CD14-positive monocyte (primary cell): Measurements from ENCODE around the gene MED13L. TPM values are rescaled to one million over a fixed set of nuclear protein-coding genes. Genes with fewer than 3 reads are reported as not detected.

Experiments
- DNase-seq, 3 donors: peaks; one replicate each; pipeline ENCODE4 v3.0.0-alpha.2; 2011 to 2022
- H2AFZ ChIP-seq: 2 replicates; pipeline ENCODE4 v1.6.0; 2012; ENCODE audit warnings: mild to moderate bottlenecking, low read depth, low read length, inconsistent platforms; ENCODE audit not compliant: insufficient read depth, poor library complexity, severe bottlenecking
- H3K27ac ChIP-seq, 2 donors: 1 replicate in 1 of 2; 2 replicates in 1 of 2; pipeline ENCODE4 v1.5.1; 2012 to 2013; ENCODE audit warnings: low read length in 2 of 2, control low read depth in 1 of 2, inconsistent platforms in 1 of 2, low read depth in 1 of 2, mild to moderate bottlenecking in 1 of 2
- H3K27me3 ChIP-seq, 2 donors: one replicate each; pipeline versions ENCODE4 v1.6.0 to v1.6.1; 2011 to 2013; ENCODE audit warnings: low read length in 2 of 2; ENCODE audit not compliant: control insufficient read depth in 2 of 2, insufficient read depth in 2 of 2
- H3K36me3 ChIP-seq, 2 donors: replicated peaks in 1 of 2; 1 replicate in 1 of 2; 2 replicates in 1 of 2; pipeline versions ENCODE4 v1.5.1 to v1.6.1; 2012 to 2013; ENCODE audit warnings: low read length in 2 of 2, control low read depth in 1 of 2, inconsistent platforms in 1 of 2, mild to moderate bottlenecking in 1 of 2; ENCODE audit not compliant: insufficient read depth in 2 of 2, control insufficient read depth in 1 of 2
- H3K4me1 ChIP-seq, 2 donors: 1 replicate in 1 of 2; 2 replicates in 1 of 2; pipeline versions ENCODE4 v1.5.1 to v1.6.1; 2012 to 2013; ENCODE audit warnings: low read length in 2 of 2, control low read depth in 1 of 2, inconsistent platforms in 1 of 2, mild to moderate bottlenecking in 1 of 2, moderate library complexity in 1 of 2; ENCODE audit not compliant: insufficient read depth in 2 of 2, control insufficient read depth in 1 of 2
- H3K4me2 ChIP-seq: replicated peaks from 2 replicates; pipeline ENCODE3; 2012; ENCODE audit warnings: low read length, moderate library complexity, mild to moderate bottlenecking; ENCODE audit not compliant: poor library complexity, severe bottlenecking; ENCODE audit errors: extremely low read depth
- H3K4me3 ChIP-seq, 3 experiments: fragments of 200-600 bp in 1 of 3; sonication (generic) in 1 of 3; replicated peaks in 1 of 3; 1 replicate in 2 of 3; 2 replicates in 1 of 3; pipeline ENCODE4 v1.5.1; 2011 to 2013; ENCODE audit warnings: low read length in 3 of 3, mild to moderate bottlenecking in 3 of 3, control low read depth in 2 of 3, low read depth in 2 of 3, inconsistent platforms in 1 of 3, moderate library complexity in 1 of 3
- H3K79me2 ChIP-seq: 2 replicates; pipeline ENCODE4 v1.6.0; 2012; ENCODE audit warnings: mild to moderate bottlenecking, control low read depth, inconsistent platforms, low read length, moderate library complexity; ENCODE audit not compliant: insufficient read depth
- H3K9ac ChIP-seq: 2 replicates; pipeline ENCODE4 v1.6.0; 2017; ENCODE audit warnings: low read length, mild to moderate bottlenecking; ENCODE audit not compliant: insufficient read depth, poor library complexity, severe bottlenecking
- H3K9me3 ChIP-seq, 2 donors: replicated peaks in 1 of 2; 1 replicate in 1 of 2; 2 replicates in 1 of 2; pipeline versions ENCODE4 v1.5.1 to v1.6.1; 2012 to 2013; ENCODE audit warnings: low read length in 2 of 2, control low read depth in 1 of 2; ENCODE audit not compliant: control insufficient read depth in 1 of 2, insufficient read depth in 1 of 2
- H4K20me1 ChIP-seq: 2 replicates; pipeline ENCODE4 v1.6.0; 2012; ENCODE audit warnings: mild to moderate bottlenecking, low read length, control low read depth, moderate library complexity; ENCODE audit not compliant: insufficient read depth
- H3K27ac Mint-ChIP-seq, 7 donors: one replicate each; pipeline ENCODE4 v1.8.0; 2020; ENCODE audit warnings: mild to moderate bottlenecking in 7 of 7, mixed read lengths in 7 of 7, moderate library complexity in 6 of 7, inconsistent platforms in 2 of 7
- H3K27me3 Mint-ChIP-seq, 3 donors: one replicate each; pipeline ENCODE4 v1.8.0; 2021 to 2022; ENCODE audit warnings: low read depth in 3 of 3, mild to moderate bottlenecking in 3 of 3, mixed read lengths in 3 of 3, moderate library complexity in 3 of 3, inconsistent platforms in 1 of 3
- H3K36me3 Mint-ChIP-seq, 2 donors: one replicate each; pipeline ENCODE4 v1.8.0; 2020; ENCODE audit warnings: mixed read lengths in 2 of 2, inconsistent platforms in 1 of 2, mild to moderate bottlenecking in 1 of 2
- H3K4me1 Mint-ChIP-seq: one replicate; pipeline ENCODE4 v1.8.0; 2020; ENCODE audit warnings: mild to moderate bottlenecking, mixed read lengths
- H3K4me3 Mint-ChIP-seq, 2 donors: one replicate each; pipeline ENCODE4 v1.8.0; 2020; ENCODE audit warnings: mild to moderate bottlenecking in 2 of 2, mixed read lengths in 2 of 2, moderate library complexity in 1 of 2
- H3K9me3 Mint-ChIP-seq, 7 donors: one replicate each; pipeline ENCODE4 v1.8.0; 2020 to 2022; ENCODE audit warnings: mixed read lengths in 7 of 7, mild to moderate bottlenecking in 6 of 7, moderate library complexity in 6 of 7, inconsistent platforms in 2 of 7
- CTCF ChIP-seq: fragments of 200-600 bp; IDR thresholded peaks from one replicate; pipeline ENCODE4 v1.8.0; 2022; ENCODE audit warnings: antibody characterized with exemption, mild to moderate bottlenecking
- WGBS: methylation state at CpG from one replicate; pipeline ENCODE4 v1.1.5; 2013; ENCODE audit warnings: missing lambda C conversion rate; ENCODE audit not compliant: insufficient coverage; 5-methylcytosine and 5-hydroxymethylcytosine counted together
- intact Hi-C, 2 donors: fragments of 100-400 bp; cut with micrococcal nuclease; formaldehyde crosslinking; loops; one replicate each; pipeline versions ENCODE4 v1.15.0 to v1.15.1; 2023
- polyA plus RNA-seq, 3 donors: library from polyadenylated mRNA; depleted of rRNA in 1 of 3; unstranded in 2 of 3; stranded (reverse) in 1 of 3; fragments of 300-500 nt in 2 of 3; fragments of >200 nt in 1 of 3; fragmentation: Illumina TruSeq in 2 of 3; gene quantifications; 1 replicate in 2 of 3; 2 replicates in 1 of 3; pipeline ENCODE4 v1.2.3, GENCODE V29; 2012 to 2021

Gene MED13L
- polyA plus RNA-seq, 3 donors, result 4.4 to 42.0 (median 7.5) TPM

DNA sequence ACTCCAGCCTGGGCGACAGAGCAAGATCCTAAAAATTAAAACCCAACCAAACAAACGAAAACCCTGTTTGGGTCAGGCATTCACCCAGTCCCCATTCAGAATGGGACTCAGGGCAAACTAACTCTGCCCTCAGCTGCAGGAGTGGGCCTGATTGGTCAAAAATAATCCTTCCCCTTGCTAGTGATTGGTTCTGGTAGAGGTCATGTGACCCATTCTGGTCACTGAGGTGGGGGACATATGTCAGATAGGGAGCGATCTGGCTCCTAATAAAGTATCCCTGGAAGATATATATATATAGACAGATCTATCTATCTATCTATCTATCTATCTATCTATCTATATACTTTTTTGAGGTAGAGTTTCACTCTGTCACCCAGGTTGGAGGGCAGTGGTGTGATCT, 29.5 kb upstream of the MED13L start:
- H3K4me3 ChIP-seq, result no peak overlapping the region
- no peak for TF ChIP-seq CTCF
- no peak overlapping the region for H3K4me3 Mint-ChIP-seq
- H3K4me1 Mint-ChIP-seq, result peaks cover 34% of the 10 kb centered on the region
- no peak overlapping the region for H3K4me2 ChIP-seq
- H3K27me3 Mint-ChIP-seq, result peaks cover 0 to 2% (median 0%) of the 10 kb centered on the region in 3 donors
- peaks cover 0 to 4% (median 2%) of the 10 kb centered on the region in 7 donors for H3K9me3 Mint-ChIP-seq
- no peaks in the 10 kb centered on the region for H4K20me1 ChIP-seq
- H3K36me3 Mint-ChIP-seq, result no peaks in the 10 kb centered on the region
- H3K27me3 ChIP-seq, result no peaks in the 10 kb centered on the region
- no peak for DNase-seq
- no peaks in the 10 kb centered on the region for H3K79me2 ChIP-seq
- H3K36me3 ChIP-seq, result no peaks in the 10 kb centered on the region
- no peak overlapping the region for H2AFZ ChIP-seq
- intact Hi-C loops, result loop anchor here in 1 of 2 donors (5.0 kb wide), 1 partner anchor 35 kb away; no protein-coding TSS in a partner anchor
- no peak overlapping the region for H3K27ac ChIP-seq
- H3K9me3 ChIP-seq, result no peaks in the 10 kb centered on the region
- peaks cover 28 to 32% of the 10 kb centered on the region in 2 donors for H3K4me1 ChIP-seq
- H3K27ac Mint-ChIP-seq, result no peak overlapping the region
- 100% methylated on average over 1 of the region's 3 CpGs for WGBS
- H3K9ac ChIP-seq, result no peak overlapping the region

DNA sequence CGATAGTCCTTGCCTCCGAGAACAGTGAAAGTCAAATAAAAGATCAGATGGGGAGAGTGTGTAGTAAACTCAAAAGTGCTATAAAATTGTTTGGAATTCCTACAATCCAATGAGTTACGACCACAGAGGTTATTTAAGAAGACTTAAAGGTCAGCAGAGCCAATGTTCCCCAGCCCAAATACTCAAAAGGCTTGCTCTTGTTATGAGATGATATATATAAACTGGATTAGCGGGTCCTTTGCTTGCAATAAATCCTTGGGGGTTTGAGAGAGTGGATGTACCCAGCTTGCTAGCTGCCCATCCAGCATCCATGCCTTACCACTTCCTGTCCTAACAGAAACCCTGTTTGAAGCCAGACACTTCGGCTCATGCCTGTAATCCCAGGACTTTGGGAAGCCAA, 29.0 kb upstream of the MED13L start:
- no peak for DNase-seq
- Histone ChIP-seq H3K27me3 (no peaks in the 10 kb centered on the region), H2AFZ (no peak overlapping the region), H3K4me2 (no peak overlapping the region), H3K79me2 (no peaks in the 10 kb centered on the region), H3K4me3 (no peak overlapping the region), H4K20me1 (no peaks in the 10 kb centered on the region), H3K4me1 (peaks cover 31 to 36% of the 10 kb centered on the region in 2 donors), H3K9ac (no peak overlapping the region), H3K27ac (no peak overlapping the region), H3K9me3 (no peaks in the 10 kb centered on the region), H3K36me3 (no peaks in the 10 kb centered on the region)
- no peak overlapping the region for H3K4me3 Mint-ChIP-seq
- no peaks in the 10 kb centered on the region for H3K36me3 Mint-ChIP-seq
- peaks cover 38% of the 10 kb centered on the region for H3K4me1 Mint-ChIP-seq
- WGBS, result 87% methylated on average over 3 of the region's 5 CpGs
- H3K9me3 Mint-ChIP-seq, result peaks cover 0 to 4% (median 2%) of the 10 kb centered on the region in 7 donors
- intact Hi-C loops, result loop anchor here in 1 of 2 donors (5.0 kb wide), 1 partner anchor 36 kb away; no protein-coding TSS in a partner anchor
- H3K27ac Mint-ChIP-seq, result no peak overlapping the region
- TF ChIP-seq CTCF, result no peak
- H3K27me3 Mint-ChIP-seq, result peaks cover 0 to 2% (median 0%) of the 10 kb centered on the region in 3 donors
